Iris pigment epithelial cell (primary cell): ENCODE measurements around the gene CCDC117.
"Not testable (repeated sequence)": the region's sequence is repeated elsewhere in the genome, so short reads cannot be mapped to it uniquely, and the experiment has no call there.

ENCODE experiments used
- DNase-seq: peaks from one replicate; pipeline ENCODE4 v3.0.0-alpha.2; 2011; ENCODE audit warnings: low read depth

Gene CCDC117

GRCh38 chr22:28772633-28773460, at the start of gene CCDC117:
Gene CCDC117 (plus strand): TSS chr22:28772695. CDS start chr22:28772850, 155 bp downstream.
- DNase-seq = peak; percentile 97

GRCh38 chr22:28728002-28728401, 44.5 kb upstream of the CCDC117 start:
- DNase-seq = no peak

GRCh38 chr22:28728621-28729313, 43.7 kb upstream of the CCDC117 start:
- DNase-seq = peak; percentile 64

GRCh38 chr22:28730179-28730578, 42.3 kb upstream of the CCDC117 start:
- no peak for DNase-seq

GRCh38 chr22:28734393-28734792, 38.1 kb upstream of the CCDC117 start:
- DNase-seq = no peak

GRCh38 chr22:28736301-28737155, 36.0 kb upstream of the CCDC117 start:
- DNase-seq = no peak

- no peak for DNase-seq
Observed at GRCh38 chr22:28737701-28738100, 34.8 kb upstream of the CCDC117 start.

GRCh38 chr22:28738876-28739275, 33.6 kb upstream of the CCDC117 start:
- not testable (repeated sequence) for DNase-seq

GRCh38 chr22:28741200-28741784, 31.2 kb upstream of the CCDC117 start:
- DNase-seq = no peak

GRCh38 chr22:28741785-28742561, 30.5 kb upstream of the CCDC117 start, which contains the start of the genes CHEK2 and HSCB:
Gene CHEK2 (minus strand): TSS chr22:28741820. CDS start chr22:28734721, 7,099 bp downstream.
Gene HSCB (plus strand): TSS chr22:28742039. CDS start chr22:28742096, 57 bp downstream.
- DNase-seq = peak; percentile 99

GRCh38 chr22:28742562-28742962, 29.9 kb upstream of the CCDC117 start:
- DNase-seq = no peak

- no peak for DNase-seq
Observed at GRCh38 chr22:28743852-28744251, 28.6 kb upstream of the CCDC117 start.

GRCh38 chr22:28750471-28750881, 22.0 kb upstream of the CCDC117 start:
- DNase-seq = peak; percentile 92

- not testable (repeated sequence) for DNase-seq
Observed at GRCh38 chr22:28754512-28754911, 18.0 kb upstream of the CCDC117 start.

- DNase-seq = no peak
Observed at GRCh38 chr22:28759861-28760560, 12.5 kb upstream of the CCDC117 start.

- DNase-seq = no peak
Observed at GRCh38 chr22:28761449-28761755, 11.1 kb upstream of the CCDC117 start.

GRCh38 chr22:28762000-28762399, 10.5 kb upstream of the CCDC117 start:
- not testable (repeated sequence) for DNase-seq

- DNase-seq = no peak
Observed at GRCh38 chr22:28766628-28767027, 5.9 kb upstream of the CCDC117 start.

- no peak for DNase-seq
Observed at GRCh38 chr22:28768701-28769393, 3.6 kb upstream of the CCDC117 start.
